COLO829 (cell line): ENCODE measurements around the gene RESF1.
A peak's percentile ranks its signal among the peaks of the same experiment; 100 is the strongest.
"Not testable (repeated sequence)": the region's sequence is repeated elsewhere in the genome, so short reads cannot be mapped to it uniquely, and the experiment has no call there.

Experiments used
- DNase-seq: peaks from one replicate; pipeline ENCODE4 v3.0.0; 2012; ENCODE audit warnings: low spot score

Gene RESF1, protein sequence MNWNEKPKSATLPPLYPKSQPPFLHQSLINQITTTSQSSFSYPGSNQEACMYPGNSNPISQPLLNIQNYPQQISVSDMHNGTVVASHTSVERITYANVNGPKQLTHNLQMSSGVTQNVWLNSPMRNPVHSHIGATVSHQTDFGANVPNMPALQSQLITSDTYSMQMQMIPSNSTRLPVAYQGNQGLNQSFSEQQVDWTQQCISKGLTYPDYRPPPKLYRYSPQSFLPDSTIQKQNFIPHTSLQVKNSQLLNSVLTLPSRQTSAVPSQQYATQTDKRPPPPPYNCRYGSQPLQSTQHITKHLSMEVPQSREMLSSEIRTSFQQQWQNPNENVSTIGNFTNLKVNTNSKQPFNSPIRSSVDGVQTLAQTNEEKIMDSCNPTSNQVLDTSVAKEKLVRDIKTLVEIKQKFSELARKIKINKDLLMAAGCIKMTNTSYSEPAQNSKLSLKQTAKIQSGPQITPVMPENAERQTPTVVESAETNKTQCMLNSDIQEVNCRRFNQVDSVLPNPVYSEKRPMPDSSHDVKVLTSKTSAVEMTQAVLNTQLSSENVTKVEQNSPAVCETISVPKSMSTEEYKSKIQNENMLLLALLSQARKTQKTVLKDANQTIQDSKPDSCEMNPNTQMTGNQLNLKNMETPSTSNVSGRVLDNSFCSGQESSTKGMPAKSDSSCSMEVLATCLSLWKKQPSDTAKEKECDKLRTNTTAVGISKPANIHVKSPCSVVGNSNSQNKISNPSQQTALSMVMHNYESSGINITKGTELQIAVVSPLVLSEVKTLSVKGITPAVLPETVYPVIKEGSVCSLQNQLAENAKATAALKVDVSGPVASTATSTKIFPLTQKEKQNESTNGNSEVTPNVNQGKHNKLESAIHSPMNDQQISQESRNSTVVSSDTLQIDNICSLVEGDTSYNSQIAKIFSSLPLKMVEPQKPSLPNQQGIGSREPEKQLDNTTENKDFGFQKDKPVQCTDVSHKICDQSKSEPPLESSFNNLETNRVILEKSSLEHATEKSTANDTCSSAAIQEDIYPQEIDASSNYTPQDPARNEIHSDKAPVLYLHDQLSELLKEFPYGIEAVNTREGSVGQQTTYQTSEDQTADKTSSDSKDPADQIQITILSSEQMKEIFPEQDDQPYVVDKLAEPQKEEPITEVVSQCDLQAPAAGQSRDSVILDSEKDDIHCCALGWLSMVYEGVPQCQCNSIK (N-terminal part only)

DNA sequence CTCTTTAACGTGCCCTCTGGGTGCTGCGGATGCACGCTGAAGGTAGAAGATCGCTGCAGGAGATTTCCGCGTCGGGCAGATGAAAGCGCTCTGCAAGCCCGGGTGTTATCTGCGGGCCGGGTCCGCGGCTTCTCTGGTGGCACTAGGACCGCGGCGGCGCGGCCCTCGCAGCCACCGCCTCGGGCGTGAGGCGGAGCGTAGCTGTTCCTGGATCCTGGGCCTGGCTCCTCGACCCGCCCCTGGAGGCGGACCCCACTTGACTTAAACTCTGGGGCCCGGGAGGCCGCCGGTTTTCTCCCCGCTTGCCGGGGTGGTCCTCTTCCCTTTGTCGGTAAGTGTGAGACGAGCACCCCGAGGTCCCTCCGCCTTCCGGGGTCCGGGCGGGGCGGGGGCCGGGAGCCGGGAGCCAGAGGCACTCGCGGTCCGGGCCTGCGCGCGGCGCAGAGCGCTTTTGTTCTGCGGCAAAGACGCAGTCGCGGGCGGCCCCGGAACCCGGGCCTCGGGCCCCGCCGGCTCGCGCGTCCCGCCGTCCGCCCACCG is at the start of gene RESF1:
Gene RESF1 (plus strand): TSS at position 255 of the 540 bp plus-strand sequence. CDS start 21,541 bp downstream, outside the sequence.
- DNase-seq, result peak; percentile 57

DNA sequence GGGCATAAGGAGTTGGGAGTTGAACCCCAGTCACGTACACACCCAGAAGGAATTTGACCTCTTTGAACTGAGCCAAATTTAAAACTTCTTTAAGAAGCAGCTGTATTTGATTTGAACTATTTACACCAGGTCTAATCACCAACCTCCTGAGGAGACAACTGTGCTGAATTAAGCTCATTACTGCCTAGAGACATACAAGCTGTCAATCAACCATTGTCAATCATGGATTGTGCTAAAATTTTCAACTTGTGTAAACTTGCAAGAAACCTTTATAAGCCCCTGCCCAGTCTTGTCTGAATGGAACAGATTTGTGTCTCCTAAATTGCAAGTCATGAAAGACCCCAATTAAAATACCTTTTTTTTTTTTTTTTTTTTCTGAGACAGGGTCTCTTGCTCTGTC is 44.3 kb upstream of the RESF1 start:
- DNase-seq, result no peak

- DNase-seq, result no peak
These were observed 43.8 kb upstream of the RESF1 start for GRCh38 chr12:31915446-31915845.

DNA sequence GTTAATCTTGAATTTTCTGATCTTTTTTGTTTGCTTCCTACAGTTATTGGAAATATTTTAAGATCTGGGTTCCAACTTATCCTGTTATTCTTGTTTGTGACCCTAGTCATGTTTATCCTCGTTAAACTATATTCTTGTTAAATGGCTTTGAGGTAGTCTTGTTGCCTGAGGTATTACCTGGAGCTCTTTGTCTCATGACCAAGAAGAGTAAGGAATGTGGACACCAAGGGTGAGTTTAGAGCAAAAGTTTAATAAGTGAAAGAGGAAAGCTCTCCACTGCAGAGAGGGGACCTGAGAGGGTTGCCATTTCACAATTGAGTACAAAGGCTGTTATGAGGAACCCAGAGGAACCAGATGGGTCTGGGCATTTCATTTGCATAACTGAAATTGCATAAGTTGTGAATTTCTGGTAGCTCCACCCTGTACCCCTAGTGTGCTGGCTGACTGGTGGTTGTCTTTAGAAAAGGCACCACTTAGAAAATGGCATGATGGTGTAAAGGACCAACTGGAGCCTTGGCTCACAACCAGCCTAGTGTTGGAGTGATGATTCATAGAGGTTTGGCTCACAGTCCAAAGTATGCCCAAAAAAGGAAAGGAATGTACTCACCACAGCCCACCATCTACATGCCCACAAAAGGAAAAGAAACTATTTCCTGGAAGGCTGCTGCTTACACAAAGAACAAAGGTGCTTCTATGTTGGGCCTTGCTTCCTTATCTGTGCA is 36.7 kb upstream of the RESF1 start:
- peak; percentile 91 for DNase-seq

GRCh38 chr12:31923063-31923412 is 36.2 kb upstream of the RESF1 start:
- no peak for DNase-seq

- no peak for DNase-seq
These were observed 30.8 kb upstream of the RESF1 start for GRCh38 chr12:31928246-31929026.

GRCh38 chr12:31929027-31929526 is 30.1 kb upstream of the RESF1 start:
- no peak for DNase-seq

GRCh38 chr12:31931796-31932715 is 27.2 kb upstream of the RESF1 start:
- DNase-seq, result no peak

DNA sequence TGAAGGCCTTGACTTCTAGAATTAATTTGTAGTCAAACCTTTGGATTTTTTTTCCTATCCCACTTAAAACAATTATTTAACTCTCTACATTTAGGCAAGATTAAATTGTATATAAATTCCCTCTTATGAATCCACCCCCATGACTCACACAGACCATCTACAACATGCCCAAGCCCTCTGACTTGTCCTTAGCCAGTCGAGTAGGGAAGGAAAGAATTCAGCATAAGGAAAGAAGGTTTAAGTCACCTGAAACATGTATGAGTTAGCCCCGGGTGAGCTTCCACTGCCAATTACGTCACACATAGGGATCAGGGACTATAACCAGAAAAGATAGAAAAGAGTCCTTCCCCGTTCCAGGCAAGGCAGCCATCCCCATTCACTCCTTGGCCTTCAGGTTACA is 14.9 kb upstream of the RESF1 start:
- DNase-seq, result no peak

DNA sequence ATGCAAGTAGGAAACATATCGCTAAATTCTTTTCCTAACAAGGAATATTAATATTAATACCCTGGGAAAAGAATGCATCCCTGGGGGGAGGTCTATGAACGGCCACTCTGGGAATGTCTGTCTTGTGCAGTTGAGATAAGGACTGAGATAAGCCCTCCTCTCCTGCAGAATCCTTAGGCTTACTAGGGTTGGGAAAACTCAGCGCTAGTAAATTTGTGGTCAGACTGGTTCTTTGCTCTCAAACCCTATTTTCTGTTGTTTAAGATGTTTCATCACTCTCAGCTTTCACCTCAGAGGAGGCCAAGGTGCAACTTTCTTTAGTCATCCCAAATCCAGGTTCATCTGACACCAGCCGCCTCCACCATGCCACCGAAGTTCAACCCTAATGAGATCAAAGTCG is 11.2 kb upstream of the RESF1 start:
- no peak for DNase-seq

GRCh38 chr12:31948697-31949359 is 10.4 kb upstream of the RESF1 start:
- DNase-seq, result not testable (repeated sequence)

GRCh38 chr12:31950088-31950487 is 9.1 kb upstream of the RESF1 start:
- no peak for DNase-seq

- DNase-seq, result no peak
These were observed 8.7 kb upstream of the RESF1 start for GRCh38 chr12:31950492-31950891.

DNA sequence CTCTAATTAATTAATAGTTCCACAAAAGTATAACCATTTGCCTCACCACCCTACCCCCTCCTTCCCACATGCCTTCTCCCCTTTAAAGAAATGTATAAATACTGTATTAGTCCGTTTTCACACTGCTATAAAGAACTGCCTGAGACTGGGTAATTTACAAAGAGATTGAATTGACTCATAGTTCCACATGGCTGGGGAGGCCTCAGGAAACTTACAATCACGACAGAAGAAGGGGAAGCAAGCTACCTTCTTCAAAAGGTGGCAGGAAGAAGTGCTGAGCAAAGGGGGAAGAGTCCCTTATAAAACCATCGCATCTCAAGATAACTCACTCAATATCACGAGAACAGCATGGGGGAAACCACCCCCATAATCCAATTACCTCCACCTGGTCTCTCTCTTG is 8.2 kb upstream of the RESF1 start:
- no peak for DNase-seq

GRCh38 chr12:31951939-31952338 is 7.3 kb upstream of the RESF1 start:
- DNase-seq, result no peak

- no peak for DNase-seq
These were observed 6.8 kb upstream of the RESF1 start for GRCh38 chr12:31952418-31952817.

DNA sequence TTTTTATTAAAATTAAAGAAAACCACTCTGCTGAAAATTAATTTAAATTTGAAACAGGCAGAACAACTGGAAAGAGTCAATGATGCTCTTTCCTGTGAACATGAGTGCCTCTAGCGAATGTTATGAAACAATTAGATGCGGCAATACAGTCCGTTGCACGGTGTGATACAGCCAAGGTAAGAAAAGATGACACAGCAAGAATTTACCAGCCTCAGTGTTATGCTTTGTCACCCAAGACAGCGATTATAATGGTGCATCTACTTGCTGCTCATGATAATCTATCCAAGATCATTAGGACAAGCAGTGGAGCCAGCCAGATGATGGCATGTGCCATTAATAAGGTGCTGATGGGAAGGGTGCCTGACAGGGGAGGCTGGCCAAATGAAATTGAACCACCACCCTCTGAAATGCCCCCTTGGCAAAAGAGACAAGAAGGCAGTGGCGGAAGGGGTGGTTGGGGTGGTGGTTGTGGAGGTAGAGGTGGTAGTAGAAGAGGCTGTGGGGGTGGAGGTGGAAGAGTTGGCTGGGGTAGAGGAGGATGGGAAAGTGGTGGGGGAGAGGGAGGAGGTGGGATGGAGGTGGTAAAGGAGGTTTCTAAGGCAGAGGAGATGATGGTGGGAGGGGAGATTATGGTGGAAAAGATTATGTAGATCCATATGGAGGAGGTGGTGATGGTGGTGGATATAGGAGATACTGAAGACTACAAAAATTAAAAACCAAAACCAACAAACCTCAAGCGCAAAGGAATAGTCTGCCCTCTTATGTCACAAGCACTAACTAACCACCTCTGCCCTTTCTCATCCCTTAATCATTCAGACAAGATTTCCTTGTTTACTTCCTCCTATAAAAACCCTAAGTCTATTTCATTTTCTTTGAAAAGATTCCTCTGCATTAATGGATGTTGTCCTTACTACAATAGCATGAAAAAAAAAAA is 4.0 kb upstream of the RESF1 start:
- no peak for DNase-seq
